COLO668 (cell line): ENCODE measurements around the gene UBE4B.
"Not testable (repeated sequence)": the region's sequence is repeated elsewhere in the genome, so short reads cannot be mapped to it uniquely, and the experiment has no call there.

Source experiments
- DNase-seq: peaks from one replicate; lab custom pipeline; 2025; ENCODE audit not compliant: unreplicated experiment; lab: John Stamatoyannopoulos, UW

Gene UBE4B

GRCh38 chr1:10171105-10171767, 138.5 kb downstream of the UBE4B start:
- DNase-seq: no peak

- no peak for DNase-seq
Measured at GRCh38 chr1:10171995-10172669, 139.4 kb downstream of the UBE4B start.

GRCh38 chr1:10173582-10173981, 140.8 kb downstream of the UBE4B start:
- DNase-seq: no peak

GRCh38 chr1:10177876-10178275, 145.1 kb downstream of the UBE4B start:
- DNase-seq: no peak

GRCh38 chr1:10178597-10179405, 146.0 kb downstream of the UBE4B start:
- DNase-seq: no peak

- DNase-seq: no peak
Measured at GRCh38 chr1:10179406-10180091, 146.8 kb downstream of the UBE4B start.

GRCh38 chr1:10181154-10181553, 148.4 kb downstream of the UBE4B start:
- no peak for DNase-seq

GRCh38 chr1:10185759-10186158, 153.0 kb downstream of the UBE4B start:
- DNase-seq: no peak

- no peak for DNase-seq
Measured at GRCh38 chr1:10186331-10187025, 153.7 kb downstream of the UBE4B start.

GRCh38 chr1:10187026-10187334, 154.2 kb downstream of the UBE4B start:
- no peak for DNase-seq

- no peak for DNase-seq
Measured at GRCh38 chr1:10188133-10188650, 155.4 kb downstream of the UBE4B start.

- no peak for DNase-seq
Measured at GRCh38 chr1:10189659-10190058, 156.9 kb downstream of the UBE4B start.

GRCh38 chr1:10192263-10192662, 159.5 kb downstream of the UBE4B start:
- no peak for DNase-seq

- no peak for DNase-seq
Measured at GRCh38 chr1:10193288-10193687, 160.5 kb downstream of the UBE4B start.

- DNase-seq: no peak
Measured at GRCh38 chr1:10195570-10195969, 162.8 kb downstream of the UBE4B start.

- no peak for DNase-seq
Measured at GRCh38 chr1:10196976-10197375, 164.2 kb downstream of the UBE4B start.

GRCh38 chr1:10200620-10201019, 167.9 kb downstream of the UBE4B start:
- no peak for DNase-seq

GRCh38 chr1:10204003-10204642, 171.4 kb downstream of the UBE4B start:
- DNase-seq: no peak

GRCh38 chr1:10205206-10205605, 172.4 kb downstream of the UBE4B start:
- not testable (repeated sequence) for DNase-seq

GRCh38 chr1:10207810-10208209, 175.1 kb downstream of the UBE4B start:
- DNase-seq: no peak
